Epithelial cell of prostate (primary cell): Measurements from ENCODE around the gene WWOX.
A peak's percentile ranks its signal among the peaks of the same experiment; 100 is the strongest.
"Not testable (repeated sequence)": the region's sequence is repeated elsewhere in the genome, so short reads cannot be mapped to it uniquely, and the experiment has no call there.

Source experiments
- DNase-seq: peaks from one replicate; pipeline ENCODE4 v3.0.0-alpha.2; 2011; ENCODE audit warnings: low read depth, low spot score
- H3K27ac ChIP-seq: fragments of 450-650 bp; 2 replicates; pipeline ENCODE4 v1.5.1; 2017; ENCODE audit warnings: mild to moderate bottlenecking

WWOX gene

GRCh38 chr16:78099271-78100111 lies at the start of gene WWOX:
WWOX (plus strand) TSS chr16:78099654.
- peak within 1 kb of the TSS; percentile 71 for H3K27ac ChIP-seq
- peak; percentile 94 for DNase-seq

- H3K27ac ChIP-seq = no peak overlapping the region
- DNase-seq = no peak
These were observed 48.6 kb upstream of the WWOX start for GRCh38 chr16:78050734-78051400.

GRCh38 chr16:78057803-78058564 lies 41.5 kb upstream of the WWOX start:
- no peak for DNase-seq
- no peak overlapping the region for H3K27ac ChIP-seq

- DNase-seq, H3K27ac ChIP-seq: not testable (repeated sequence)
These were observed 39.6 kb upstream of the WWOX start for GRCh38 chr16:78059806-78060205.

GRCh38 chr16:78060295-78060694 lies 39.2 kb upstream of the WWOX start:
- DNase-seq = no peak
- no peak overlapping the region for H3K27ac ChIP-seq

GRCh38 chr16:78060809-78061208 lies 38.6 kb upstream of the WWOX start:
- no peak overlapping the region for H3K27ac ChIP-seq
- DNase-seq = no peak

- H3K27ac ChIP-seq = no peak overlapping the region
- DNase-seq = no peak
These were observed 34.1 kb upstream of the WWOX start for GRCh38 chr16:78065319-78065718.

- DNase-seq = no peak
These were observed 29.5 kb upstream of the WWOX start for GRCh38 chr16:78069913-78070312.

GRCh38 chr16:78072275-78072674 lies 27.2 kb upstream of the WWOX start:
- no peak overlapping the region for H3K27ac ChIP-seq
- DNase-seq = no peak

More at GRCh38 chr16:78069913-78070312, 29.5 kb upstream of the WWOX start:
- no peak overlapping the region for H3K27ac ChIP-seq

GRCh38 chr16:78075800-78076199 lies 23.7 kb upstream of the WWOX start:
- no peak overlapping the region for H3K27ac ChIP-seq
- no peak for DNase-seq

GRCh38 chr16:78081341-78081740 lies 18.1 kb upstream of the WWOX start:
- no peak for DNase-seq
- H3K27ac ChIP-seq = no peak overlapping the region

GRCh38 chr16:78091419-78091818 lies 8.0 kb upstream of the WWOX start:
- DNase-seq = no peak
- H3K27ac ChIP-seq = no peak overlapping the region

GRCh38 chr16:78092758-78093157 lies 6.7 kb upstream of the WWOX start:
- DNase-seq = no peak

GRCh38 chr16:78094166-78094565 lies 5.3 kb upstream of the WWOX start:
- no peak for DNase-seq
- no peak overlapping the region for H3K27ac ChIP-seq

More at GRCh38 chr16:78092758-78093157, 6.7 kb upstream of the WWOX start:
- no peak overlapping the region for H3K27ac ChIP-seq

- no peak for DNase-seq
These were observed 4.5 kb upstream of the WWOX start for GRCh38 chr16:78094998-78095397.

GRCh38 chr16:78096386-78096785 lies 3.1 kb upstream of the WWOX start:
- no peak for DNase-seq
- H3K27ac ChIP-seq = no peak overlapping the region

More at GRCh38 chr16:78094998-78095397, 4.5 kb upstream of the WWOX start:
- H3K27ac ChIP-seq = no peak overlapping the region

- DNase-seq = peak; percentile 54
- H3K27ac ChIP-seq = peak overlapping the region; percentile 71
These were observed 1.9 kb upstream of the WWOX start for GRCh38 chr16:78097548-78097947.

- no peak for DNase-seq
- H3K27ac ChIP-seq = peak overlapping the region; percentile 71
These were observed 1.4 kb upstream of the WWOX start for GRCh38 chr16:78098087-78098486.

- H3K27ac ChIP-seq = peak overlapping the region; percentile 71
- no peak for DNase-seq
These were observed 721 bp upstream of the WWOX start for GRCh38 chr16:78098595-78099270.

- H3K27ac ChIP-seq = peak overlapping the region; percentile 71
- no peak for DNase-seq
These were observed 636 bp downstream of the WWOX start for GRCh38 chr16:78100112-78100467.
